Testis (tissue), 3 donors: ENCODE results near the gene ACOX3. TPM values are rescaled to one million over a fixed set of nuclear protein-coding genes. Genes with fewer than 3 reads are reported as not detected.

ENCODE experiments used
- DNase-seq: peaks from one replicate; pipeline ENCODE4 v3.0.0-alpha.2; 2019
- H3K27ac ChIP-seq, 2 donors: fragments of 200-600 bp; sonication (generic); one replicate each; pipeline ENCODE4 v1.5.1; 2019
- H3K27me3 ChIP-seq: fragments of 200-600 bp; sonication (generic); one replicate; pipeline ENCODE4 v1.5.1; 2019
- H3K36me3 ChIP-seq: fragments of 200-600 bp; sonication (generic); one replicate; pipeline ENCODE4 v1.5.1; 2017; ENCODE audit warnings: low read depth; ENCODE audit errors: missing control alignments
- H3K4me1 ChIP-seq: fragments of 200-600 bp; sonication (generic); one replicate; pipeline ENCODE4 v1.5.1; 2019
- H3K4me3 ChIP-seq, 2 donors: fragments of 200-600 bp; sonication (generic); one replicate each; pipeline ENCODE4 v1.5.1; 2017 to 2019
- H3K9me3 ChIP-seq: fragments of 200-600 bp; sonication (generic); one replicate; pipeline ENCODE4 v1.5.1; 2017
- POLR2A ChIP-seq: fragments of 450-650 bp; IDR thresholded peaks from one replicate; pipeline ENCODE4 v1.6.1; 2017; ENCODE audit warnings: antibody characterized with exemption, mild to moderate bottlenecking, moderate library complexity
- WGBS, 2 donors: methylation state at CpG; one replicate each; pipeline ENCODE4 v1.1.5; 2018; 5-methylcytosine and 5-hydroxymethylcytosine counted together
- intact Hi-C: fragments of 100-400 bp; cut with DNase I; formaldehyde crosslinking; loops from one replicate; pipeline ENCODE4 v1.15.1; 2023; ENCODE audit warnings: low total_unique reads
- polyA plus RNA-seq: library from polyadenylated mRNA; stranded (reverse); fragments of 350-450 nt; fragmentation: Illumina TruSeq; extraction: RNeasy Lipid Tissue Mini Kit (QIAGEN cat#74804); gene quantifications from one replicate; pipeline ENCODE4 v1.2.3, GENCODE V29; 2014; ENCODE audit warnings: low read depth, low replicate concordance; ENCODE audit not compliant: insufficient read depth
- total RNA-seq, 2 donors: library from RNA; depleted of rRNA; stranded (reverse); fragments of >200 nt; gene quantifications; one replicate each; pipeline ENCODE4 v1.2.3, GENCODE V29; 2016
- TF ChIP-seq, protein P1 (sequence below), 3 experiments: fragments of 450-650 bp in 2 of 3; fragments of 200-600 bp in 1 of 3; sonication (generic) in 1 of 3; IDR thresholded peaks; one replicate each; pipeline ENCODE4 v1.5.1; 2016 to 2019; ENCODE audit warnings: antibody characterized with exemption in 3 of 3, mild to moderate bottlenecking in 2 of 3, moderate library complexity in 1 of 3

ACOX3 gene
- total and polyA plus RNA-seq, 3 donors from 2014 or later: 8.6 to 35.9 (median 29.8) TPM

DNA sequence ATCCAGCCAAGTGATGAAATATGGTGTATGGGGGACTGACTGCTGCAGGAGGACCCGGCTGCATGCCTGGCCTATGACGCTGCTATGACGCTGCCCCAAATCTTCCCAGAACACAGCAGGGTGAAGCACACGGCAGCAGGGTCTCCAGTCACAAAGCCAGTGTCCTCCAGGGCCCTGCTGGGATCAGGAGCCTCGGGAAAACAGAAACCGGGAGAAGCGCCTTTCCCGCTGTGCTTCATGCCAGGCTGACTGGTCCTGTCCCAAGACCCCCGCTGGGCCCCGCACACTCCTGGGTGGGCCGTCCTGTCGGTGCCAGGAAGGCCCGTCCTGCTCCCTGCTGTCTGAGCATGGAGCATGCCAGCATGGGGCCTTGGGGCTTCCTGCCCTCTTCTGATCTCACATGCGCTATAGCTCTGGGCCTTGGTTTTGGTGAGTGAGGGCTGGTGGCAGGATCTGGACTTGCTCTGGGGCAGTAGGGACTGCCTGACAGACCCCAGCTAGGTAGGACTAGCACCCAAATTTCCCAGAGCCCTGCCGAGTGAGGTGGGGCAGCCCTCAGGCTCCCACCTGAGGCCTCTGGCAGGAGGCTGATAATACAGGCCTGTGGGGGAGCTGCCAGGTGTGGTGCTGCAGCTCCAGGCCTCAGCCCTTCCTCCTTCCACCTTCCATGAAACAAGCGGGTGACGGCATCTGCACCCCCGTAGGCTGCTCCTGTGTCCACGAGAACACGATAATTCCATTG is 64.0 kb downstream of the ACOX3 start:
- whole genome bisulfite sequencing, 2 donors: 85 to 93% methylated on average over 12 to 20 of the region's 20 CpGs
- DNase-seq: no peak
- H3K36me3 ChIP-seq: no peaks in the 10 kb centered on the region

DNA sequence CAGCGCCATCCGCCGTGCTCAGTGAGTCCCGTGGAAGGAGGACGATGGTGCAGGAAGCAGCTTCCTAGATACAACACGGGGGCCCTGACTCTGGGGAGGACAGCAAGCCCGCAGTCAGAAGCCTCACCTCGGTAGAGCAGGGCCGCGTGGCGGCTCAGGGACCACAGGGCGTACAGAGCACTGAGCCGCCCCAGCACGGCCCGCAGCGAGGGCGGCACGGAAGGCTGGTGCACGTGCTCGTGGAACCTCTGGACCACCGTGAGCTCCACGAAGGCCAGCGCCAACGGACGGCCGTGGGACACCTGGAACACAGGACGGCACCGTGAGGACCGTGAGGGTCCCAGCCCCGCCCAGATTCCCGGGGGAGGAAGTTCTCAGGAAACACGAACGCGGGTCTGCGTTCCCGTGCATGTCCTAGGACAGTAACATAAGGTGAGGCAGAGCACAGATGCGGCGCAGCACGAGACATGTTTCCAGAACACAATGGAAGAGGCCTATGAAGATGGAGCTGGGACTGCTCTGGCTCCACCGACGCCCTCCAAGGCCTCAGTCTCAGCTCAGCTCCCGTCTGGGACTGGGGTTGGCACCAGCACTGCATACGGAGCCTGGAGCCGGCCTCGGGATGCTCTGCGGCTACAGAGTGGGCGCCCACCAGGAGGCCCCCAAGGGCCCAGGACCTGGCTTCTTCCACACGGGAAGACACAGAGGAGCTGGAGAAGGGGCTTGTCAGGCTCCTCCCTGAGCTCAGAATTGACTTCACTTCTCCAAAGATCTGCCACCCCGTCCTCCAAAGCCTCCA is 65.5 kb downstream of the ACOX3 start:
- H3K36me3 ChIP-seq: no peaks in the 10 kb centered on the region
- DNase-seq: no peak
- WGBS, 2 donors: 55 to 79% methylated on average over 36 to 49 of the region's 49 CpGs

More for the DNA sequence above, 64.0 kb downstream of the ACOX3 start:
- no peaks in the 10 kb centered on the region for H3K27me3 ChIP-seq
- no peaks in the 10 kb centered on the region for H3K9me3 ChIP-seq
- no peak for TF ChIP-seq POLR2A
- TF ChIP-seq, protein P1, sequence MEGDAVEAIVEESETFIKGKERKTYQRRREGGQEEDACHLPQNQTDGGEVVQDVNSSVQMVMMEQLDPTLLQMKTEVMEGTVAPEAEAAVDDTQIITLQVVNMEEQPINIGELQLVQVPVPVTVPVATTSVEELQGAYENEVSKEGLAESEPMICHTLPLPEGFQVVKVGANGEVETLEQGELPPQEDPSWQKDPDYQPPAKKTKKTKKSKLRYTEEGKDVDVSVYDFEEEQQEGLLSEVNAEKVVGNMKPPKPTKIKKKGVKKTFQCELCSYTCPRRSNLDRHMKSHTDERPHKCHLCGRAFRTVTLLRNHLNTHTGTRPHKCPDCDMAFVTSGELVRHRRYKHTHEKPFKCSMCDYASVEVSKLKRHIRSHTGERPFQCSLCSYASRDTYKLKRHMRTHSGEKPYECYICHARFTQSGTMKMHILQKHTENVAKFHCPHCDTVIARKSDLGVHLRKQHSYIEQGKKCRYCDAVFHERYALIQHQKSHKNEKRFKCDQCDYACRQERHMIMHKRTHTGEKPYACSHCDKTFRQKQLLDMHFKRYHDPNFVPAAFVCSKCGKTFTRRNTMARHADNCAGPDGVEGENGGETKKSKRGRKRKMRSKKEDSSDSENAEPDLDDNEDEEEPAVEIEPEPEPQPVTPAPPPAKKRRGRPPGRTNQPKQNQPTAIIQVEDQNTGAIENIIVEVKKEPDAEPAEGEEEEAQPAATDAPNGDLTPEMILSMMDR (IDR thresholded peaks at IDR 0.05): no peak
- H3K27ac ChIP-seq: no peak overlapping the region
- intact Hi-C loops: no loop called here
- H3K4me3 ChIP-seq: no peak overlapping the region
- H3K4me1 ChIP-seq: no peaks in the 10 kb centered on the region

DNA sequence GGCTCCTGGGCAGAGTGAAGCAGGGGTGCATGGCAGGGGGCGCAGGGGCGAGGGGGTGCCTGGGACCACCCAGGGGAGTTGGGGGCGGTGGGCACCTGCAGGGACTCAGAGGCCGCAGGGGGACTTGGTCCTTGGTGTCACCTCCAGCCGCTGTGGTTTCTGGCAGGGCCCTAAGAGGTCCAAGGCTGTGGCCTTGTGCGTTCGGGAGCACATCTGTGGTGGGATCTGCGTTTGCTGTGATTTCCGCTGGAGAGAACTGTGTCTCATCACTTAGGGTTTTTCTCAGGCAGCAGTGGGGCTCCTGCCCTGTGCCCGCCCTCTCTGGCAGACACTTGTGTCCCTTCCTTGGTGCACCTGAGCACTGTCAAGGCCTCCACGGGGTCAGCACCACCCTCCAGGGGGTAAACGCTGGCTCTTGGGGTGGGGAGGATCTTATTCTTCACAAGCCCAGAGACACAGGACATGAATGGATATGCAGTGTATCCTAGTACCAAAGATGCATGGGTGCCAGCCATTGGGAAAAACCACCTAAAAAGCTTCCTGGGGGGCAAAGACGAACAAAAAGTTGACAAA is 66.5 kb downstream of the ACOX3 start:
- Histone ChIP-seq H3K4me3 (no peak overlapping the region), H3K36me3 (no peaks in the 10 kb centered on the region), H3K27me3 (no peaks in the 10 kb centered on the region), H3K9me3 (no peaks in the 10 kb centered on the region), H3K27ac (no peak overlapping the region), H3K4me1 (no peaks in the 10 kb centered on the region)
- 87 to 92% methylated on average over 10 to 11 of the region's 13 CpGs for WGBS, 2 donors
- TF ChIP-seq, protein P1 (IDR thresholded peaks at IDR 0.05): no peak
- no peak for DNase-seq
- intact Hi-C loops: no loop called here

More for the DNA sequence above, 65.5 kb downstream of the ACOX3 start:
- Histone ChIP-seq H3K27me3 (no peaks in the 10 kb centered on the region), H3K4me3 (no peak overlapping the region), H3K4me1 (no peaks in the 10 kb centered on the region), H3K9me3 (no peaks in the 10 kb centered on the region), H3K27ac (no peak overlapping the region)
- intact Hi-C loops: no loop called here
- TF ChIP-seq POLR2A: no peak
- TF ChIP-seq, protein P1 (IDR thresholded peaks at IDR 0.05): no peak

DNA sequence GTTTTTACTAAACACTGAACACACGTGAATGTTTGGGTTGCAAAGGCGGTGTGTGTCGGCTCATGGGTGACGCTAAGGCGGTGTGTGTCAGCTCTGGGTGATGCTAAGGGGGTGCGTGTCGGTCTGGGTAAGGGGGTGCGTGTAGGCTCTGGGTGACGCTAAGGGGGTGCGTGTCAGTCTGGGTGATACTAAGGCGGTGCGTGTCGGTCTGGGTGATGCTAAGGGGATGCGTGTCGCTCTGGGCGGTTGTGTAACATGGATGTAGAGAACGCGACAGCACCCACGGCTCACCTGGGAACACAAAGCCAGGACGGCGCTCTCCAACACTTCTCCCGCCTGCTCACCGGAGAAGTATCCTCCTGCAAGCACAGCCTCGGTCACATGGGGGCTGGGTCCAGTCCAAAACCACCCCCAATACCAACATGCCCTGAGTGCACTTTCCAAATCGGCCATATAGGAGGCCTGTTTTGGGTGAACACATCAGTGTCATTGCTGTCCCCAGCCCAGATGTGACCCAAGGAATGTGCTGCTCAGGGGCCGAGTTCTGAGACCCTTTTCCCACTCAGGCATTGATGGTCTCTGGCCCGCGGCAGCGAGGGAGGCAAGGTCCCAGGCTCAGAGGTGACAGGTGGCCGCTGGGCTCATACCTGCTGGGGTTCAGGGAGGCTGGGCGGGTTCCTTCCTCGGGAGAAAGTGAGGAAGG is 67.1 kb downstream of the ACOX3 start:
- TF ChIP-seq, protein P1 (IDR thresholded peaks at IDR 0.05): no peak
- TF ChIP-seq POLR2A: no peak

More for the DNA sequence above, 67.1 kb downstream of the ACOX3 start:
- Histone ChIP-seq H3K4me3 (no peak overlapping the region), H3K9me3 (no peaks in the 10 kb centered on the region), H3K27me3 (no peaks in the 10 kb centered on the region), H3K36me3 (no peaks in the 10 kb centered on the region), H3K4me1 (no peaks in the 10 kb centered on the region), H3K27ac (no peak overlapping the region)
- DNase-seq: no peak
- intact Hi-C loops: no loop called here
- 90 to 93% methylated on average over 25 to 32 of the region's 32 CpGs for WGBS, 2 donors
